HepG2 (cell line): ENCODE results near the gene FAT1. TPM values are rescaled to one million over a fixed set of nuclear protein-coding genes. Genes with fewer than 3 reads are reported as not detected.

Source experiments
- ARID4A ChIP-seq: sonication (generic); formaldehyde crosslinking; IDR thresholded peaks from 2 replicates; pipeline ENCODE4 v1.5.0; 2020; ENCODE audit warnings: mild to moderate bottlenecking, missing genetic modification reagents, borderline replicate concordance
- CTCF ChIP-seq: sonication (generic); formaldehyde crosslinking; IDR thresholded peaks from 2 replicates; pipeline ENCODE4 v1.5.0; 2020; ENCODE audit warnings: mild to moderate bottlenecking, missing genetic modification reagents, moderate library complexity
- HNF4A ChIP-seq: sonication (generic); formaldehyde crosslinking; IDR thresholded peaks from 2 replicates; pipeline ENCODE4 v1.4.0; 2020; ENCODE audit warnings: missing genetic modification reagents
- ISX ChIP-seq: sonication (generic); formaldehyde crosslinking; conservative IDR thresholded peaks from 2 replicates; pipeline ENCODE4 v1.5.0; 2020; ENCODE audit warnings: missing genetic modification reagents
- MAZ ChIP-seq, 2 experiments: sonication (generic) in 1 of 2; formaldehyde crosslinking in 1 of 2; IDR thresholded peaks; 2 replicates each; pipeline versions ENCODE4 v1.5.0 to v1.6.1; 2012 to 2020; ENCODE audit warnings: low read depth in 2 of 2, mild to moderate bottlenecking in 2 of 2, borderline replicate concordance in 1 of 2, improper control_type of control experiment in 1 of 2, low read length in 1 of 2, missing genetic modification reagents in 1 of 2, moderate library complexity in 1 of 2
- POLR2G ChIP-seq: fragments of 200-400 bp; formaldehyde crosslinking; IDR thresholded peaks from 2 replicates; pipeline ENCODE4 v1.6.1; 2018; ENCODE audit warnings: mild to moderate bottlenecking, low read depth, low read length, moderate library complexity
- RELA ChIP-seq: sonication (generic); formaldehyde crosslinking; IDR thresholded peaks from 2 replicates; pipeline ENCODE4 v1.4.0; 2020; ENCODE audit warnings: missing genetic modification reagents
- SATB2 ChIP-seq: sonication (generic); formaldehyde crosslinking; IDR thresholded peaks from 2 replicates; pipeline ENCODE4 v1.5.0; 2020; ENCODE audit warnings: missing genetic modification reagents
- XRCC5 ChIP-seq: fragments of 200-400 bp; formaldehyde crosslinking; optimal IDR thresholded peaks from 2 replicates; pipeline ENCODE3; 2017; ENCODE audit warnings: mild to moderate bottlenecking, low read length
- ZNF280D ChIP-seq: sonication (generic); formaldehyde crosslinking; IDR thresholded peaks from 2 replicates; pipeline ENCODE4 v1.5.1; 2020; ENCODE audit warnings: mild to moderate bottlenecking, missing genetic modification reagents
- ZNF629 ChIP-seq: sonication (generic); formaldehyde crosslinking; conservative IDR thresholded peaks from 2 replicates; pipeline ENCODE4 v1.5.0; 2020; ENCODE audit warnings: missing genetic modification reagents
- ZNF674 ChIP-seq: sonication (generic); formaldehyde crosslinking; IDR thresholded peaks from 2 replicates; pipeline ENCODE4 v1.5.0; 2020; ENCODE audit warnings: low read depth, mild to moderate bottlenecking, missing genetic modification reagents
- ZNF772 ChIP-seq: sonication (generic); formaldehyde crosslinking; IDR thresholded peaks from 2 replicates; pipeline ENCODE4 v1.5.0; 2020; ENCODE audit warnings: mild to moderate bottlenecking, missing genetic modification reagents
- ZNF800 ChIP-seq: sonication (generic); formaldehyde crosslinking; IDR thresholded peaks from 2 replicates; pipeline ENCODE4 v1.4.0; 2020; ENCODE audit warnings: missing genetic modification reagents
- polyA plus RNA-seq, 8 experiments: library from polyadenylated mRNA; depleted of rRNA in 3 of 8; stranded (reverse) in 7 of 8; unstranded in 1 of 8; fragments of >200 nt; fragmentation: Illumina TruSeq in 4 of 8; extraction: Trizol in 4 of 8; gene quantifications; 2 replicates each; pipeline versions ENCODE4 v1.2.1 to v1.2.3, GENCODE V29; 2011 to 2016; ENCODE audit warnings: low read depth in 4 of 8, missing spikeins in 1 of 8, mixed read lengths in 1 of 8; ENCODE audit not compliant: insufficient read depth in 1 of 8
- total RNA-seq, 5 experiments: library from RNA; depleted of rRNA; stranded (reverse); fragments of >200 nt; fragmentation: Illumina TruSeq; extraction: Trizol; gene quantifications; 2 replicates each; pipeline ENCODE4 v1.2.3, GENCODE V29; 2016; ENCODE audit warnings: low read depth in 1 of 5

FAT1 gene
- total and polyA plus RNA-seq, 2 of the 13 experiments (the other 11 are each of a cell fraction or from before 2014, with no cell fraction given): 185 to 216 TPM

GRCh38 chr4:186554914-186555827 is 168.5 kb downstream of the FAT1 start, which contains the start of gene MTNR1A (continued):
- TF ChIP-seq CTCF (CRISPR knock-in tag) (peak; percentile 57; the same call in 1 of the 2 replicates), ISX (no peak), MAZ (IDR thresholded peaks at IDR 0.05; ENCODE audit: borderline replicate concordance, low read depth, low read length) (no peak), MAZ (CRISPR knock-in tag; IDR thresholded peaks at IDR 0.05; ENCODE audit: low read depth) (0 out of 2 replicates have a peak, but pooled peaks have one; percentile 30), ARID4A (CRISPR knock-in tag) (no peak), XRCC5 (no peak), HNF4A (CRISPR knock-in tag) (no peak), ZNF280D (CRISPR knock-in tag) (no peak), ZNF674 (CRISPR knock-in tag) (no peak), SATB2 (CRISPR knock-in tag) (no peak), ZNF629 (CRISPR knock-in tag) (peak; percentile 74), ZNF800 (peak; percentile 95), POLR2G (no peak), RELA (CRISPR knock-in tag) (no peak), ZNF772 (no peak)
